Tongue (tissue), 2 donors: Measurements from ENCODE around the gene AFTPH. TPM values are rescaled to one million over a fixed set of nuclear protein-coding genes. Genes with fewer than 3 reads are reported as not detected.

Source experiments
- DNase-seq: peaks from one replicate; pipeline ENCODE4 v3.0.0-alpha.2; 2015
- total RNA-seq: library from RNA; depleted of rRNA; stranded (reverse); fragments of >200 nt; gene quantifications from one replicate; pipeline ENCODE4 v1.2.3, GENCODE V29; 2014

The AFTPH gene
- total RNA-seq, 1 donor from 2014 or later, result 38.9 TPM

GRCh38 chr2:64615192-64615763, 91.2 kb downstream of the AFTPH start:
- no peak for DNase-seq

DNA sequence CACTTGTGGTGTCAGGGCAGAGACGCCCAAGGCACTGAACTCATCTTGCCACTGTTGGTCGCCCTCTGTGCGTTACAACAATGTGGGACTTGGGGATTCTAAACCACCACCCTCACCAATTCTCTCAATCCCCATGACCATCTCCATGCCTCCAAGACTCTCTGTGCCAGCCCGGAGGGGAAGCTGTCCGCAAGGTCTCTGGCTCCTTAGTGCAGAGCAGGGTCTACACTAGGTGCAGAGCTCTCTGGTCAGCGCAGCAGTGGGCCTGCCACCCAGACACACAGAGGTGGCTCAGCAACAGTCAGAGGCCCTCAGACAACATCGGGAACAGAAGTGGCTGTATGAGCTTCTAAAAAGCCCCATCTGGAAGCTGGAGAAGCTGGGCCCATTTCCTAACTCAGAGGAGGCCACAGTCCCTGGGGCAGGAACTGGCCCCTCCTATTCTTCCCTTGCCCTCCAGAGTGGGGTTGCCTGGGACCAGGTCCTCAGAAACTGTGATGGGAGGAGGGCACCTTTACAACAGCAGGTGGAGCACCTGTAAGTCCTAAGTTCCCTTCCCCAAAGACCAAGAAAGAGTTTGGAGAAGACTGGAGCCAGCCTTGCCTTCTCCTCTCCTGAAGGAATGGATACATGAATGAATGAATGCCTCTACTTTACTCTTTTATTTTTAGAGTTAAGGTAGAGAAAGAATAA, 91.9 kb downstream of the AFTPH start:
- no peak for DNase-seq

DNA sequence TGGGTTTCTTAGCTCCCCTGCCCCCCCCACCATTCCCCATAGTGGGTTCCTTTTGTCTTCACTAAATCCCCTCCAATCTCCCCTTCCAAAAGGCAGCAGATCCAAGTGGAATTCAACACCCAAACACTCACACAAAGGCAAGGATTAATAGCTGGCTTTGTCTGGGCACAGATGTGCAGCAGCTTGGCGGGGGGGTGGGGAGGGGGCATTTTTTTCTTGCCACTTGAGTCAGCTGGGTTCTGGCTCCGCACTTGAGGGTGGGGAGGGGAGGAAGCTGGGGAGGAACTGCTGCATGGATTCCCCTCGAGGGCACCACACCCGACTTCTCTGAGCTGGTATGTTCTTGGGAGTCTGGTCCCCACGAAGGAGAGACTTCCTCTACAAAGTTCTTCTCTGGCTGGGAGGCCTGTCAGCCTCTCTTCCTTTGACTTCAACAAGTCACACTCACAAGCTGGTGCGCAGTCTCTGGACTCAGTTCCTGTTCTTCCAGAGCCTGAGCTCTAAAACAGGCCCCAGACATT, 93.6 kb downstream of the AFTPH start:
- peak; percentile 79 for DNase-seq

DNA sequence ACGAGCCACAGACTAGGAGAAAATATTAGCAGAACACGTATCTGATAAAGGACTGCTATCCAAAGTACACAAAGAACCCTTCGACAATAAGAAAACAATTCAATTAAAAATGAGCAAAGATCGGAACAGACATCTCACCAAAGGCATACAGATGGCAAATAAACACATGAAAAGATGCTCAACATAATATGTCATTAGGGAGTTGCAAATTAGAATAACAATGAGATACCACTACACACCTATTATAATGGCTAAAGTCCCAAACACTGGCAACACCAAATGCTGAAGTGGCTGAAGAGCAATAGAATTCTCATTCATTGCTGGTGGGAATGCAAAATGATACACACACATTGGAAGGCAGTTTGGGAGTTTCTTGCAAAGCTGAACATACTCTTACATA, 96.5 kb downstream of the AFTPH start:
- no peak for DNase-seq

DNA sequence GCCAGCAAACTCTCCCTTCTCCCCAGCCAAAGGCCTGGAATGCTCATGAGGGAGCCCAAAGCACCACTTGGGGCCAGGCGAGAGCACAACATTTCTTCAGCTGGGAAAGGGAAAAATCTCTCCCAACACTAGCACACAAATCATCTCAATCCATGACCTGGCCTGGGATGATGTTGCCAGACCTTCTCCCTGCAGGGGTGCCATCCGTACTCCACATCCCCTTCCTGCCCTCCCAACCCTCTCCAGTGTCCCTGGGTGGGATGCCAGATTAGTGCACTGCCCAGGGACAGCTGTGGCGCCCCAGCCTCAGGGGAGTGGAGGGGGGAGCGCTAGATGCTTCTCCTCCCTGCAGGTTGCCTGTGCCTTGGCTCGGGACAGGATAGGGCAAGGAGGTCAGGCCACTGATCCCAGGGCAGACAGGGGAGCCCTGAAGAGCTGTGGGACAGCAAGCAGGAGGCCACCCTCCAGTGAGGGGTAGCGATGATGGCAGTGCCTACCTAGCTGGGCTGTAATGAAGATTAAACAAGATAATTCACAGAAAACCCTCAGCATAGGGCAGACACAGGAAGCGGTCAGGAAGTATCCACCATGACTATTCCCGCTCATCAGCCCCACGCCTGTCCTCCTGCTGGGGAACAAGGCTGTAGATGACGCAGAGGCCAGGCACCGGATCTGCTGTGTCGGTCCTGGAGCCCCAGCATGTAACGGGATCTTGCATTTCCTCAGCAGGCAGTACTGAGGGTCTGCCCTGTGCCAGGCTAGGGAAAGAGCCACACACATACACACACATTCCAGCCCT, 98.5 kb downstream of the AFTPH start:
- DNase-seq, result peak; percentile 53

GRCh38 chr2:64623242-64623850, 99.2 kb downstream of the AFTPH start:
- no peak for DNase-seq

GRCh38 chr2:64624108-64624610, 100.0 kb downstream of the AFTPH start:
- no peak for DNase-seq

DNA sequence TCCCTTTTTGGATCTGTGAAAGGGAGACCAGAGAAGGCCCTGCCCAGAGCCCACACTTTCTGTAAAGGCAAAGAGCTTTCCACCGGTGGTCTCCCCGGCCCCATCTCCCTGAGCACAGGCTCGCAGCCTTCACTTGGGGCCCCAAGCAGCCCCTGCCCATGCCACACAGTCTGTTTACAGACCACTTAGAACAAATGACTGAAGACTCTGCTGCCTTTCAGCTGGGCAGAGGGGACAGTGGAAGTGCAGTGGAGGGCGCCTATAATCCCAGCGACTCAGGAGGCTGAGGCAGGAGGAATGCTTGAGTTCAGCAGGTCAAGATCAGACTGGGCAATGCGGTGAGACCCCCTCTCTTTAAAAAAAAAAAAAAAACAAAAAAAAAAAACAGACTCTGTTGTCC, 100.7 kb downstream of the AFTPH start:
- DNase-seq, result no peak

DNA sequence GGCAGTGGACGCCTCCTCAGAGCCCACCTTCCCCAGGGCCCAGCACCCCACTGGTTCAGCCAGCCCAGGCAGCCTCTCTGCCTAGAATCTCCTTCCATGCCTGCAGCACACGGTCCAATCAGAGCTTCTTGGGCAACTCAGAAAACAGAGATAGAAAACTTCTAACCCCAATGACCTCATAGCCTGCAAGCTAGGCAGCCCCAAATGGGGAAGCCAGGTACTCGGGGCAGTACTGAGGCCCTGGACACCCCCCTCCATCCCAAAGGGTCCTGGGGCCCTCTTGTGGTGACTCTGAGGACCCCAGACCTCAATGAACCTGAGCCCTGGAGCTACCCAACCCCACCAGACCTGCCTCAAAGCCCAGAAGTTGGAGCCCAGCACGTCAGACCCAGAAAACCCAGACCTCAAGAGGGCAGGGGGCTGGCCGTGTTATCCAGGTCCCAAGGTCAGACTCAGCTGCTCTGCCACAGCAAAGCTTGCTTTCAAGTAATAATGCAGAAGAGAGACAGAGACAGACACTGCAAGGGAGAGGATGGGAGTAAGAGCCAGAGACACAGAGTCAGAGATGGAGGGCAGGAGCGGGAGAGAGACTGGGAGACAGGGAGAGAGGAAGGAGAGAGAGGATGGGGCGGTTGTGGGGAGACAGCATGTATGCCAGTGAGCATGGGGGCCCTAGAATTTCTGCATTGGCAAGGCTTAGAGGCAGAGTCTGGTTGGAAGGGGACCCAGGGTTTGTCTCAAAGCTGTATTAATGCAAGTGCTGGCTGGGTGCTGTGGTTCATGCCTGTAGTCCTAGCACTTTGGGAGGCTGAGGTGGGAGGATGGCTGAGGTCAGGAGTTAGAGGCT, 101.4 kb downstream of the AFTPH start:
- DNase-seq, result no peak

- DNase-seq, result no peak
Observed at GRCh38 chr2:64626146-64626809, 102.2 kb downstream of the AFTPH start.

DNA sequence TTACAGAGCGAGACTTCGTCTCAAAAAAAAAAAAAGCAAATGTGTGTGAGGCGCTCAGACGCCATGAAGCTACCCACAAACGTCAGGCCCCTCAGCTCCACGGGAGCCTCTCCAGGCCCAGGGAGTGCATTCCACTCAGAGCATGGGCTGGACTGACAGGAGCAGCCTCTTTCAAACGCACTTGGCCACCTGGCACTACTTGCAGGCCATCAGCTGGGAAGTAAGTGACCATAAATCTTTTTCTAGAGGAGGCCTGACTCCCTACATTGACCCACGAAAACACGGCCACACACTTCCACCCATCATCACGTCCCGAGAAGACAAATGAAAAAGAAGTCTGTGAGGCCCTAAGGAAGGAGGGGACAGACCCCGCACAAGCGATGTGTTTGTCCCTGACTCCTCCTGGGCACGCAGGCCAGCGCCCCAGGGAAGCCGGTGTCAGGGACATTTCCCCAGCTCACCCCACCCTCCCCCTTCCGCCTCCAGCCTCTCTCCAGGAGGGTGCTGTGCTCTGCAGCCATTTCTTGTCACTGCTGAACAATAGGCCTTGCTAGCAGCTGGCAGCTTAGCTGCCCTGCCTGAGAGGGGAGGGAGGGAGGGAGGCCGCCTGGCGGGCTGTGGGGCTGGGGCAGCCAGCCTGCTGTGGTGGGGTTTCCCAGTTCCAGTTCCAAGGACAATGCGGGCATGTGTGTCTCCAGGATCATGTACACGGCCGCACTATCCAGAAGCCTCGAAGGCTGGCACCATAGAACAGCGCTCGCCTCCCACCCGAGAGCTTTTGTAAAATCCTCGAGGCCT, 103.0 kb downstream of the AFTPH start:
- peak; percentile 79 for DNase-seq

DNA sequence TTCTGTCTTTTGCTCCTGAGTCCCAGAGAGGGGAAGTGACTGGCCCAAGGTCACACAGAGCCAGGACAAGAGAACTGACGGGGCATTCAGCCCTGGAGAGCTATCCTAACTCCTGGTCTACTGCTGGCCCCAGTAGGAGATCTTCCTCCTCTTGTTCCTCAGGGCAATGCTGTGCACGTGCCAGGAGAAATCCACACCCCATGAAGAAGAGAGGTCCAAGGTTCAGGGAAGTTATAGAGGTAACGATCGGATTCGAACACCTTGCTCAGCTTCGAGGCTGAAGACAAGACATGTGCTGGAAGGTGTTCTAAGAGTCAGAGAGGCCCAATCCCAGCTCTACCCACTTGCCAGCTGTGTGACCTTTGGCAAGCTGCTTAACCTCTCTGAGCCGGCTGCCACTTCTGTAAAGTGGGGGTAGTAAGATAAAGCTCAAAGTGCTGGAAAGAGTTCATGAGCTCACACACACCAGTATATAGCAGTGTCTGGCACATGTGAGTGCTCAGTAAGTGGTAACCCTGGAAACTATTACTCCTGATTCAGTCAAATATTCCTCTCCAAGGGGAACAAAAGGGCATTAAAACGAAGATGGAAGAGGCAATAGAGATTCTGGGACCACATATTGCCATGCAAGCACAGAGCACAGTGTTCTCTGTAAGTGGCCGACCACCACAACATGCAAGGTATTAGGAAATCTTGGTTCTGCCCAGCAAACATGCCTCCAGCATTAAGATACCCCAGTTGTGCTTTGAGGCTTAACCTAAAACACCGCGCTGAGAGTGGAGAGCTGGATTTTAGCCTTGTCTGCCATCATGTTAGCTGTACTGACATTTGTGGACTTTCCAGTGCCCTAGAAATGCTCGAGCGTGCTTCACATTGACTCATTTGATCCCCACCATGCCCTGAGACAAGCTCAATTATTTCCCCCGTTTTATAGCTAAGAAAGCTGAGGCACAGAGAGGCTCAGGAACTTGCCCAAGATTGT, 104.0 kb downstream of the AFTPH start:
- DNase-seq, result no peak

GRCh38 chr2:64629329-64629781, 105.2 kb downstream of the AFTPH start:
- no peak for DNase-seq

DNA sequence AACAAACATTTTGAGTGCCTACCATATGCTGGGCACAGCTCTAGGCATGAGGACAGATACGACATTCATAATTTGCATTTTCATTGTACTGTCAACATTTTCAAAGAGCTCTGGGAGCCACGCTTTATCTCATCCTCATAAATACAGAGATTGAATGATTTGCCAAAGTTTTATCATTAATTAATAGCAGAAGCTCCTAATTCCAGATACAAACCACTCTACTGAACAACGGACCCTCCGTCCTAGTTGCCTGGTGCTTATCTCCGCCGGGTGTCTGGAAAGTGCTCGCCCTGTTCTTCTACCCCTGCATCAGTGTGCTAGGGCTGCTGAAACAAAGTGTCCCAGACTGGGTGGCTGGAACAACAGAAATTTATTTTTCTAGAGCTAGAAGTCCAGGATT, 105.7 kb downstream of the AFTPH start:
- DNase-seq, result no peak

- no peak for DNase-seq
Observed at GRCh38 chr2:64630752-64631151, 106.6 kb downstream of the AFTPH start.

- DNase-seq, result no peak
Observed at GRCh38 chr2:64631771-64632170, 107.6 kb downstream of the AFTPH start.

DNA sequence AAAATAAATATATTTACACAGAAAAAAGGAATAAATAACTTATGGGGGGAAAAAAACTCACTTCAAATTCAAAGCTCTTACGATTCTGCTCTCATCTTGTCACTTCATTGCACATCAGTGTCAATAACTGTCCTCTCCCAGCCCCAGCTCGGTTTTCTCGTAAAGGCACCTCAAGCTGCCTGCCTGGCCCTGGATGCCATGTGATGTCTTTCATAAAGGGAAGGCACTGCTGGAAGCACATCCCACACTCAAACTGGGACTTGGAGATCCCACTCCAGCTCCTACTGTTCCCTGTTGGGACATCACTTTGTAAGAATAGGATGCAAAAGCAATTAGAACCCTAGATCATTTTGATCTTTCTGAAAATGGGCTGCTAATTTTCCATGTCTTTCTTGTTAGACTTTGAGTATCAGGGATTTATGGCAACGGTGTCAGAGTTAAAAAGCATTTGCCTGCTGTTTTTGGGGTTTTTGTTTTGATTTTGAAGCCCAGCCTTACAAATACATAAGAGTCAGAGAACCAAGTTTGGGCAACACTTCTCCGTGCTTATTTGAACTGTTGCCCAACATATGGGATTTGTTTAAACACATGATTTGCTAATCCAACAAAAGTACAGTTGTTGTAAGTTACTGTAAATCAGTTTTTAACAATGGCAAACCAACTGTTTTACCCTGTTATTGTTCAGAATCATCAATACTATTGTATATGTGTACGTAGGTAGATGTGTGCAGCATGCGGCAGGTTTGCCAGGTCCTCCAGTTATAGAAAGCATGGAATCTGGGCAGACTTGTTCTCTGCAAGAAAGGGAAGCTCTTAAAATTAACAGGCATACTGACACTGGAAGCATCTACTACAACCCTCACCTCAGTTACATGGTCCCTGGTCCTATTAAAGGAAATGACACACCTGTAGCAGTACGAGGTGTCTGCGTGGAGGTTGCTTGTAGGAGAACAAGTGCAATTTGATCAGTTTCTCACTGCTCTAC, 109.0 kb downstream of the AFTPH start:
- peak; percentile 68 for DNase-seq
